Thyroid gland (tissue), 4 donors: ENCODE results near the gene KYNU. TPM values are rescaled to one million over a fixed set of nuclear protein-coding genes. Genes with fewer than 3 reads are reported as not detected.
"Not testable (repeated sequence)": the region's sequence is repeated elsewhere in the genome, so short reads cannot be mapped to it uniquely, and the experiment has no call there.

ENCODE experiments used
- DNase-seq, 2 donors: peaks; one replicate each; pipeline ENCODE4 v3.0.0-alpha.2; 2019
- H3K27ac ChIP-seq, 3 donors: fragments of 200-600 bp; sonication (generic); 1 replicate in 2 of 3; 2 replicates in 1 of 3; pipeline ENCODE4 v1.5.1; 2016 to 2019; ENCODE audit warnings: mild to moderate bottlenecking in 1 of 3, moderate library complexity in 1 of 3
- H3K27me3 ChIP-seq: fragments of 200-600 bp; sonication (generic); one replicate; pipeline ENCODE4 v1.5.1; 2019
- H3K36me3 ChIP-seq, 2 donors: fragments of 200-600 bp; sonication (generic); one replicate each; pipeline ENCODE4 v1.5.1; 2016 to 2019
- H3K4me1 ChIP-seq, 2 donors: fragments of 200-600 bp; sonication (generic); one replicate each; pipeline ENCODE4 v1.5.1; 2017 to 2019
- H3K4me3 ChIP-seq, 3 donors: fragments of 200-600 bp; sonication (generic); replicated peaks in 1 of 3; 1 replicate in 2 of 3; 2 replicates in 1 of 3; pipeline ENCODE4 v1.5.1; 2016; ENCODE audit warnings: mild to moderate bottlenecking in 1 of 3
- H3K9me3 ChIP-seq: fragments of 200-600 bp; sonication (generic); one replicate; pipeline ENCODE4 v1.5.1; 2017
- CTCF ChIP-seq, 6 experiments: fragments of 200-600 bp in 3 of 6; fragments of 450-650 bp in 3 of 6; sonication (generic) in 3 of 6; IDR thresholded peaks; one replicate each; pipeline ENCODE4 v1.5.1; 2016 to 2019; ENCODE audit warnings: antibody characterized with exemption in 6 of 6, mild to moderate bottlenecking in 2 of 6, inconsistent platforms in 1 of 6, moderate library complexity in 1 of 6
- POLR2A ChIP-seq, 2 donors: fragments of 450-650 bp; IDR thresholded peaks; one replicate each; pipeline ENCODE4 v1.6.1; 2017; ENCODE audit warnings: antibody characterized with exemption in 2 of 2, mild to moderate bottlenecking in 2 of 2, moderate library complexity in 1 of 2
- WGBS, 2 donors: methylation state at CpG; one replicate each; pipeline ENCODE4 v1.1.5; 2017; 5-methylcytosine and 5-hydroxymethylcytosine counted together
- intact Hi-C: fragments of 100-400 bp; cut with DNase I; formaldehyde crosslinking; loops from one replicate; pipeline ENCODE4 v1.15.1; 2023
- small RNA-seq: library from RNA; depleted of rRNA; stranded (forward); fragments of <200 nt; gene quantifications from one replicate; pipeline ENCODE3, GENCODE V24; 2016
- total RNA-seq, 4 donors: library from RNA; depleted of rRNA; stranded (reverse); fragments of >200 nt; gene quantifications; one replicate each; pipeline ENCODE4 v1.2.3, GENCODE V29; 2016

KYNU gene
- total RNA-seq, 4 donors from 2014 or later, result 0.93 to 7.8 (median 4.5) TPM

DNA sequence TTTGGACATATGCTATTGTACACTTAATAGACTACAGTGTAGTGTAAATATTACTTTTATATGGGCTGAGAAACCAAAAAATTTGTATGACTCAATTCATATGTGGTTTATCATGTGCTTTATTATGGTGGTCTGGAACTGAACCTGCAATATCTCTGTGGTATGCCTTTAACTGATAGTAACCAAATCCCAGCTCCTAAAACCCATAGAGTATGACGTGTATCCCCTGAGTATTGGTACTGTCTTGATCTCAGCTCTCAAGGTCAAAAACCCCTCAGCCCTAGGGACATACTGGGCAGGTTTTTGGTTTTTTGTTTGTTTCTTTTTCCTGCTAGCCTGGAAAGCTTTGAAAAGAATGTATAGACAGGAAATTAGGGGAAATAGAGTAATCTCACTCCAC lies 209.6 kb downstream of the KYNU start:
- Histone ChIP-seq H3K36me3 (no peaks in the 10 kb centered on the region), H3K4me1 (no peaks in the 10 kb centered on the region), H3K27ac (no peak overlapping the region), H3K4me3 (no peak overlapping the region), H3K9me3 (no peaks in the 10 kb centered on the region), H3K27me3 (no peaks in the 10 kb centered on the region)
- DNase-seq, result no peak
- 60 to 71% methylated on average over 1 of the region's 1 CpG for whole genome bisulfite sequencing, 2 donors
- TF ChIP-seq CTCF (IDR thresholded peaks at IDR 0.05), result no peak
- no peak for TF ChIP-seq POLR2A (IDR thresholded peaks at IDR 0.05)
- intact Hi-C loops, result no loop called here

DNA sequence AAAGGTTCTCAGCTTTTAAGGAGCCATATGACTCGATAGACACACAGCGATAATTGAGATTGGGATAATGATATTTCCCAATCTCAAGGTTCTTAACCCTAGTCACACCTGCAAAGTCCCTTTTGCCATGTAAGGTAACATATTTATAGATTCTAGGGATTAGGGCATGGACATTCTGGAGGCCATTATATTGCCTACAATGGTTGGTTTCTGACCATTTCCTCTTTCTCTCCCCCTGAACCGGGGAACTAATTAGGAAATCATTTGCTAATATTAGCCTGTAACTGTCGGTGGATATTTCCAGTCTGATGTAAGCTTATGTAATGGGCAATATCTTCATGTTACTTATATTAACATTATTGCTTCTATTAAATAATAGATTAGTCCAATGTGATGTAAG lies 210.9 kb downstream of the KYNU start:
- Histone ChIP-seq H3K36me3 (no peaks in the 10 kb centered on the region), H3K4me3 (no peak overlapping the region), H3K27ac (no peak overlapping the region), H3K4me1 (no peaks in the 10 kb centered on the region), H3K27me3 (no peaks in the 10 kb centered on the region), H3K9me3 (no peaks in the 10 kb centered on the region)
- intact Hi-C loops, result no loop called here
- no peak for DNase-seq
- TF ChIP-seq POLR2A (IDR thresholded peaks at IDR 0.05) (no peak), CTCF (IDR thresholded peaks at IDR 0.05) (no peak)
- WGBS, 2 donors, result 87 to 89% methylated on average over 4 of the region's 4 CpGs

GRCh38 chr2:143089520-143089919 lies 212.1 kb downstream of the KYNU start:
- H3K27me3 ChIP-seq, H3K27ac ChIP-seq, DNase-seq, H3K4me3 ChIP-seq, intact Hi-C loops, H3K4me1 ChIP-seq, H3K36me3 ChIP-seq, H3K9me3 ChIP-seq: not testable (repeated sequence)
- WGBS, 2 donors, result 100% methylated on average over 2 of the region's 12 CpGs; no CpG with 5 or more reads in 1 of the 2 donors

Small RNAs within 50 kb of the gene (small RNA-seq; reads per million reads assigned to genes)
- not detected for gene MTND4LP12
